Measurements from ENCODE around the gene ZKSCAN8.

Gene ZKSCAN8

DNA sequence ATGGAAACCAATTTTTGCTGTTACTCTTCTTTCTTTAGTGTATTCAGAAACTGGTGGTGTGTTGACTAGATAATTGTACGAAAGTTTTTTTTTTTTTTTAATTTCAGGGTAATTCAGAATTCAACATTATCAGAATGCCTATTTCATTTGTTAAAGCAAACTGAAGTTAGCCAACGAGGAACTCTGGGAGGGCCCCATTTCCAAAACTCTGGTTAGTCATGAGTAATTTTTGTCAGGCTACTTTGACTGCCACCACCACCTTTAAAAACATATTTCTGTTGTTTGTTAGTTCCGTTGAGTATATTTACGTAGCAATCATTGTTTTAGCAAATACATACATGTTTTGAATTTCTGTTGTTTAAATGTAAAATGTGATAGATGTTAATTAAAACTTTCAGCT lies 763 bp downstream of the ZKSCAN8 start:
- Histone ChIP-seq H3K27ac (ENCODE audit: low read length) (peak overlapping the region; percentile 37), H3K36me3 (ENCODE audit: control insufficient read depth, low read depth, low read length) (peaks cover 13% of the 10 kb centered on the region)

DNA sequence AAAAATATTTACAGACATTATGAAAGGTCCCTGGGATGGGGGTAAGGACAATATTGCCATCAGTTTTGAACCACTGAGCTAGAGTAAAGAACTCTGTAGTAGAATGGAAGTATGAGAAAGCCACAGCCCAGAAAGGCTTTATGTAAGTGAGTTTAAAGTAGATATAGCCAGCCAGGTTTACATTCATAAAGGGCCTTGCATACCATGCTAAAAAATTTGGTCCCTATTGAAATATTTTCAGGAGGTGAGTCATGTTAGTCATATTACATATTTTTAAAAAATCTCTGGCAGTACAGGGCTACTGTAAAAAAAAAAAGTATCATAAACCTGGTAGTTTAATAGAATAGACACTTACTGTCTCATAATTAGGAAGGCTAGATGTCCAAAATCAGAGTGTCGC lies 3.5 kb downstream of the ZKSCAN8 start:
- no peak overlapping the region for H3K27ac ChIP-seq (ENCODE audit: low read length)
- H3K4me3 ChIP-seq (ENCODE audit: low read length), result no peak overlapping the region
- peaks cover 35% of the 10 kb centered on the region for H3K36me3 ChIP-seq (ENCODE audit: control insufficient read depth, low read depth, low read length)
- no peak overlapping the region for H3K9ac ChIP-seq (ENCODE audit: low read length)
- H3K9me3 ChIP-seq (ENCODE audit: control insufficient read depth, low read depth, low read length), result no peaks in the 10 kb centered on the region
- H3K27me3 ChIP-seq (ENCODE audit: control insufficient read depth, insufficient read depth, low read length), result peaks cover 12% of the 10 kb centered on the region
- H3K4me1 ChIP-seq (ENCODE audit: control insufficient read depth, low read depth, low read length), result peaks cover 8% of the 10 kb centered on the region

More for the DNA sequence above, 763 bp downstream of the ZKSCAN8 start:
- peaks cover 8% of the 10 kb centered on the region for H3K4me1 ChIP-seq (ENCODE audit: control insufficient read depth, low read depth, low read length)
- H3K27me3 ChIP-seq (ENCODE audit: control insufficient read depth, insufficient read depth, low read length), result peaks cover 35% of the 10 kb centered on the region
- H3K9me3 ChIP-seq (ENCODE audit: control insufficient read depth, low read depth, low read length), result no peaks in the 10 kb centered on the region
- peak overlapping the region; percentile 81 for H3K9ac ChIP-seq (ENCODE audit: low read length)
- H3K4me3 ChIP-seq (ENCODE audit: low read length), result peak overlapping the region; percentile 84

DNA sequence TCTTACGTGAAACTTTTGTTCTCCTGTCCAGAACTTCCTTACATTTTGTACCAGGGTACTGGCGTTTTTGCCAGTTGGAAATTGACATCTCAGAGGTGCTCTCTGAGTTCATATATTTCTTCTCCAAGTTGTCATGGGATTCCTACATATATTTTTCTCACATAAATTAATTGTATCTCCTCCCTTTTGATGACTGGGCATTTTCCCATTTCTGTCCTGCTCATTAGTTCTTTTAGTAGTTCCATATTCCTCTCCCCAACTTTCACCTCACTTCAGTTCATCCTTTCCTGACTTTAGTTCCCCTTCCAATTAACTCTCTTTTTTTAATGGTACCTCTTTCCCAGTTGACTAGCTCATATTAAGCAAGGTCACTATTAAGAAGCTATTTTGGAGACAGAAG lies 10.8 kb downstream of the ZKSCAN8 start:
- H3K4me1 ChIP-seq (ENCODE audit: control insufficient read depth, low read depth, low read length), result no peaks in the 10 kb centered on the region
- no peaks in the 10 kb centered on the region for H3K27me3 ChIP-seq (ENCODE audit: control insufficient read depth, insufficient read depth, low read length)
- H3K9ac ChIP-seq (ENCODE audit: low read length), result no peak overlapping the region
- no peaks in the 10 kb centered on the region for H3K9me3 ChIP-seq (ENCODE audit: control insufficient read depth, low read depth, low read length)
- peaks cover 91% of the 10 kb centered on the region for H3K36me3 ChIP-seq (ENCODE audit: control insufficient read depth, low read depth, low read length)
- no peak overlapping the region for H3K27ac ChIP-seq (ENCODE audit: low read length)
- H3K4me3 ChIP-seq (ENCODE audit: low read length), result no peak overlapping the region

GRCh38 chr6:28153546-28153945 lies 11.9 kb downstream of the ZKSCAN8 start:
- H3K27me3 ChIP-seq (ENCODE audit: control insufficient read depth, insufficient read depth, low read length), result no peaks in the 10 kb centered on the region
- H3K4me1 ChIP-seq (ENCODE audit: control insufficient read depth, low read depth, low read length), result no peaks in the 10 kb centered on the region
- no peaks in the 10 kb centered on the region for H3K9me3 ChIP-seq (ENCODE audit: control insufficient read depth, low read depth, low read length)
- no peak overlapping the region for H3K4me3 ChIP-seq (ENCODE audit: low read length)
- H3K27ac ChIP-seq (ENCODE audit: low read length), result no peak overlapping the region
- no peak overlapping the region for H3K9ac ChIP-seq (ENCODE audit: low read length)
- peaks cover 84% of the 10 kb centered on the region for H3K36me3 ChIP-seq (ENCODE audit: control insufficient read depth, low read depth, low read length)

GRCh38 chr6:28154357-28154756 lies 12.7 kb downstream of the ZKSCAN8 start:
- Histone ChIP-seq H3K9me3 (ENCODE audit: control insufficient read depth, low read depth, low read length) (no peaks in the 10 kb centered on the region), H3K9ac (ENCODE audit: low read length) (no peak overlapping the region), H3K36me3 (ENCODE audit: control insufficient read depth, low read depth, low read length) (peaks cover 76% of the 10 kb centered on the region), H3K27ac (ENCODE audit: low read length) (no peak overlapping the region), H3K27me3 (ENCODE audit: control insufficient read depth, insufficient read depth, low read length) (no peaks in the 10 kb centered on the region), H3K4me1 (ENCODE audit: control insufficient read depth, low read depth, low read length) (no peaks in the 10 kb centered on the region), H3K4me3 (ENCODE audit: low read length) (no peak overlapping the region)

GRCh38 chr6:28158318-28158717 lies 16.6 kb downstream of the ZKSCAN8 start:
- Histone ChIP-seq H3K4me3 (ENCODE audit: low read length) (no peak overlapping the region), H3K4me1 (ENCODE audit: control insufficient read depth, low read depth, low read length) (no peaks in the 10 kb centered on the region), H3K9ac (ENCODE audit: low read length) (no peak overlapping the region), H3K27me3 (ENCODE audit: control insufficient read depth, insufficient read depth, low read length) (peaks cover 13% of the 10 kb centered on the region), H3K27ac (ENCODE audit: low read length) (no peak overlapping the region), H3K36me3 (ENCODE audit: control insufficient read depth, low read depth, low read length) (peaks cover 41% of the 10 kb centered on the region), H3K9me3 (ENCODE audit: control insufficient read depth, low read depth, low read length) (no peaks in the 10 kb centered on the region)

GRCh38 chr6:28159029-28159607 lies 17.4 kb downstream of the ZKSCAN8 start:
- Histone ChIP-seq H3K27ac (ENCODE audit: low read length) (no peak overlapping the region), H3K9me3 (ENCODE audit: control insufficient read depth, low read depth, low read length) (no peaks in the 10 kb centered on the region), H3K9ac (ENCODE audit: low read length) (no peak overlapping the region), H3K27me3 (ENCODE audit: control insufficient read depth, insufficient read depth, low read length) (peaks cover 19% of the 10 kb centered on the region), H3K4me1 (ENCODE audit: control insufficient read depth, low read depth, low read length) (no peaks in the 10 kb centered on the region), H3K4me3 (ENCODE audit: low read length) (no peak overlapping the region), H3K36me3 (ENCODE audit: control insufficient read depth, low read depth, low read length) (peaks cover 33% of the 10 kb centered on the region)

- peaks cover 30% of the 10 kb centered on the region for H3K27me3 ChIP-seq (ENCODE audit: control insufficient read depth, insufficient read depth, low read length)
- H3K4me1 ChIP-seq (ENCODE audit: control insufficient read depth, low read depth, low read length), result no peaks in the 10 kb centered on the region
- H3K27ac ChIP-seq (ENCODE audit: low read length), result no peak overlapping the region
- no peaks in the 10 kb centered on the region for H3K9me3 ChIP-seq (ENCODE audit: control insufficient read depth, low read depth, low read length)
- no peak overlapping the region for H3K9ac ChIP-seq (ENCODE audit: low read length)
- no peak overlapping the region for H3K4me3 ChIP-seq (ENCODE audit: low read length)
- peaks cover 22% of the 10 kb centered on the region for H3K36me3 ChIP-seq (ENCODE audit: control insufficient read depth, low read depth, low read length)
Measured at GRCh38 chr6:28160233-28160632, 18.6 kb downstream of the ZKSCAN8 start.

GRCh38 chr6:28161410-28162079 lies 19.9 kb downstream of the ZKSCAN8 start:
- H3K9ac ChIP-seq (ENCODE audit: low read length), result peak overlapping the region; percentile 25
- peaks cover 9% of the 10 kb centered on the region for H3K36me3 ChIP-seq (ENCODE audit: control insufficient read depth, low read depth, low read length)
- H3K27me3 ChIP-seq (ENCODE audit: control insufficient read depth, insufficient read depth, low read length), result peaks cover 35% of the 10 kb centered on the region
- H3K4me3 ChIP-seq (ENCODE audit: low read length), result peak overlapping the region; percentile 59
- H3K27ac ChIP-seq (ENCODE audit: low read length), result no peak overlapping the region
- H3K4me1 ChIP-seq (ENCODE audit: control insufficient read depth, low read depth, low read length), result no peaks in the 10 kb centered on the region
- H3K9me3 ChIP-seq (ENCODE audit: control insufficient read depth, low read depth, low read length), result no peaks in the 10 kb centered on the region

- no peaks in the 10 kb centered on the region for H3K9me3 ChIP-seq (ENCODE audit: control insufficient read depth, low read depth, low read length)
Measured at GRCh38 chr6:28165563-28165962, 23.9 kb downstream of the ZKSCAN8 start.

DNA sequence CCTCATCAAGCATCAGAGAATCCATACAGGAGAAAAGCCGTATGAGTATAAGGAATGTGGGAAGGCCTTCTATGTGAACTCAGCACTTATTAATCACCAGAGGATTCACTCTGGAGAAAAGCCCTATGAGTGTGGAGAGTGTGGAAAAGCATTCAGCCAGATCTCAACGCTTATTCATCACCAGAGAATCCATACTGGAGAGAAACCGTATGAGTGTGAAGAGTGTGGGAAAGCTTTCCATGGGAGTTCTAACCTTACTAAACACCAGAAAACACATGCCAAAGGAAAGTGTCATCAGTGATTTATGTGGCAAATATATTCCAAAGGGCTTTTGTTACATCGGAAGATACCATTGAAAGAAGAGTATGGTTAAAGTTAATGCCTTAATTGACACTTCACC lies 25.4 kb downstream of the ZKSCAN8 start:
- Histone ChIP-seq H3K9me3 (ENCODE audit: control insufficient read depth, low read depth, low read length) (no peaks in the 10 kb centered on the region), H3K27me3 (ENCODE audit: control insufficient read depth, insufficient read depth, low read length) (peaks cover 43% of the 10 kb centered on the region), H3K4me1 (ENCODE audit: control insufficient read depth, low read depth, low read length) (no peaks in the 10 kb centered on the region), H3K27ac (ENCODE audit: low read length) (no peak overlapping the region), H3K36me3 (ENCODE audit: control insufficient read depth, low read depth, low read length) (no peaks in the 10 kb centered on the region), H3K4me3 (ENCODE audit: low read length) (no peak overlapping the region), H3K9ac (ENCODE audit: low read length) (no peak overlapping the region)

More at GRCh38 chr6:28165563-28165962, 23.9 kb downstream of the ZKSCAN8 start:
- peaks cover 44% of the 10 kb centered on the region for H3K27me3 ChIP-seq (ENCODE audit: control insufficient read depth, insufficient read depth, low read length)
- no peak overlapping the region for H3K27ac ChIP-seq (ENCODE audit: low read length)
- H3K4me1 ChIP-seq (ENCODE audit: control insufficient read depth, low read depth, low read length), result no peaks in the 10 kb centered on the region
- no peak overlapping the region for H3K4me3 ChIP-seq (ENCODE audit: low read length)
- H3K36me3 ChIP-seq (ENCODE audit: control insufficient read depth, low read depth, low read length), result no peaks in the 10 kb centered on the region
- H3K9ac ChIP-seq (ENCODE audit: low read length), result no peak overlapping the region

DNA sequence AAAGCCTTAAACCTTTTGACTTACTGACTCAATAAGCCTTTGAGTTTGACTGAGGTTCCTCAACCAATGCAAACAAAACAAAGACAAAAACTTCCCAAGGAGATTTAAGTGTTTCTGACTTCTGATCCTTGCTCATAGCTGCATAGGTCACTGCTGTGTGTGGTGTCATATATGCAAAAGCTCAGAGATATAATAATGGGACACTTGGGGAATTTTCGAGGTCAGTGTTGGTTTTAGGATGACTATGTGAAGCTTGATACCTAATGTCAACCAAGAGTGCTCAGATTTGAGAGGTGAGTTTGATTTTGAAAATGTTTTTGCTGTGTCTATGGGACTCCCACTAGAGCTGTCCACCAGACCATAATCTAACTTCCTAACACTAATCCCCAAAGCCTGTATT lies 26.2 kb downstream of the ZKSCAN8 start:
- Histone ChIP-seq H3K27me3 (ENCODE audit: control insufficient read depth, insufficient read depth, low read length) (peaks cover 35% of the 10 kb centered on the region), H3K4me3 (ENCODE audit: low read length) (no peak overlapping the region), H3K36me3 (ENCODE audit: control insufficient read depth, low read depth, low read length) (no peaks in the 10 kb centered on the region), H3K27ac (ENCODE audit: low read length) (no peak overlapping the region), H3K9me3 (ENCODE audit: control insufficient read depth, low read depth, low read length) (no peaks in the 10 kb centered on the region), H3K4me1 (ENCODE audit: control insufficient read depth, low read depth, low read length) (no peaks in the 10 kb centered on the region), H3K9ac (ENCODE audit: low read length) (no peak overlapping the region)

All from iPS-18a (cell line).